GM12878 (cell line): ENCODE data around the gene CAMP.

Experiments
- ATF2 ChIP-seq: IDR thresholded peaks from 2 replicates; pipeline ENCODE4 v1.6.1; 2012; ENCODE audit warnings: low read length, inconsistent platforms
- ATF7 ChIP-seq: fragments of 450-650 bp; IDR thresholded peaks from 2 replicates; pipeline ENCODE4 v1.6.1; 2016; ENCODE audit warnings: low read depth, mild to moderate bottlenecking
- CREM ChIP-seq: IDR thresholded peaks from 2 replicates; pipeline ENCODE4 v1.6.1; 2014; ENCODE audit warnings: antibody characterized with exemption, low read depth
- CTCF ChIP-seq, 3 experiments: IDR thresholded peaks in 2 of 3; conservative IDR thresholded peaks in 1 of 3; 2 replicates each; pipeline ENCODE4 v1.5.1; 2011; ENCODE audit warnings: low read depth in 3 of 3, low read length in 3 of 3, mild to moderate bottlenecking in 3 of 3, control low read depth in 2 of 3, moderate library complexity in 2 of 3, inconsistent platforms in 1 of 3, mixed read lengths in 1 of 3; ENCODE audit not compliant: control insufficient read depth in 2 of 3, insufficient read depth in 1 of 3; ENCODE audit errors: extremely low read depth in 1 of 3
- EZH2 ChIP-seq: IDR thresholded peaks from 2 replicates; pipeline ENCODE4 v1.6.1; 2012; ENCODE audit warnings: low read depth, mild to moderate bottlenecking, control low read depth, inconsistent platforms, low read length, borderline replicate concordance; ENCODE audit not compliant: control insufficient read depth
- GATAD2B ChIP-seq: fragments of 450-650 bp; conservative IDR thresholded peaks from 2 replicates; pipeline ENCODE4 v1.6.1; 2017; ENCODE audit warnings: low read depth, mild to moderate bottlenecking, moderate library complexity
- KDM1A ChIP-seq: fragments of 200-600 bp; sonication (generic); IDR thresholded peaks from 2 replicates; pipeline ENCODE4 v1.6.1; 2016; ENCODE audit warnings: borderline replicate concordance
- NR2C2 ChIP-seq: IDR thresholded peaks from 2 replicates; pipeline ENCODE4 v1.6.1; 2011; ENCODE audit warnings: borderline replicate concordance, low read depth; ENCODE audit not compliant: control insufficient read depth, insufficient read length
- POLR2A ChIP-seq: IDR thresholded peaks from 2 replicates; pipeline ENCODE4 v1.6.1; 2011; ENCODE audit warnings: low read depth, mild to moderate bottlenecking, low read length
- POU2F2 ChIP-seq: IDR thresholded peaks from 3 replicates; pipeline ENCODE4 v1.6.1; 2011; ENCODE audit warnings: low read depth, mild to moderate bottlenecking, low read length, borderline replicate concordance
- YBX1 ChIP-seq: fragments of 450-650 bp; IDR thresholded peaks from 2 replicates; pipeline ENCODE4 v1.6.1; 2016; ENCODE audit warnings: antibody characterized with exemption
- ZBTB33 ChIP-seq: fragments of 450-650 bp; IDR thresholded peaks from 2 replicates; pipeline ENCODE4 v1.6.1; 2017; ENCODE audit warnings: mild to moderate bottlenecking

- no peak for TF ChIP-seq POU2F2
- no peak for TF ChIP-seq POLR2A
- TF ChIP-seq CTCF (IDR thresholded peaks at IDR 0.05 in 2 of 3, conservative IDR thresholded peaks at IDR 0.05 in 1 of 3; ENCODE audit: control insufficient read depth in 2 of 3, extremely low read depth in 1 of 3, insufficient read depth in 1 of 3, low read depth in 3 of 3, low read length in 3 of 3), result no peak
- TF ChIP-seq ZBTB33, result no peak
- no peak for TF ChIP-seq EZH2
- TF ChIP-seq ATF2, result no peak
- TF ChIP-seq ATF7, result no peak
- TF ChIP-seq CREM, result no peak
- no peak for TF ChIP-seq YBX1
- TF ChIP-seq GATAD2B, result no peak
- no peak for TF ChIP-seq KDM1A
- TF ChIP-seq NR2C2, result no peak
Measured at GRCh38 chr3:48217449-48217848, 5.8 kb upstream of the CAMP start.
